GM21723 (cell line): ENCODE results near the gene TBC1D3L.
"Not testable (repeated sequence)": the region's sequence is repeated elsewhere in the genome, so short reads cannot be mapped to it uniquely, and the experiment has no call there.

Experiments used
- ATAC-seq: cut with Tn5 transposase; IDR thresholded peaks from one replicate; pipeline ENCODE4 v1.9.1; 2021; ENCODE audit warnings: mild to moderate bottlenecking, moderate library complexity; ENCODE audit not compliant: unreplicated experiment

The TBC1D3L gene

GRCh38 chr17:37988960-37989359 is at the start of gene TBC1D3L:
Gene TBC1D3L, minus strand, starts transcription at chr17:37989060. Its CDS starts 1,540 bp downstream, at chr17:37987520.
- ATAC-seq = not testable (repeated sequence)

GRCh38 chr17:38003676-38004075 is 14.8 kb upstream of the TBC1D3L start, which contains the start of gene TBC1D3D:
Gene TBC1D3D, plus strand, starts transcription at chr17:38003976. Its CDS starts 1,585 bp downstream, at chr17:38005561.
- not testable (repeated sequence) for ATAC-seq
